K562 (cell line): ENCODE results near the gene GABBR1. TPM values are rescaled to one million over a fixed set of nuclear protein-coding genes. Genes with fewer than 3 reads are reported as not detected.
A peak's percentile ranks its signal among the peaks of the same experiment; 100 is the strongest.

Source experiments
- ATAC-seq: fragments of 200-7000 bp; cut with Tn5 transposase; 3 replicates; pipeline ENCODE4 v1.9.1; 2020; ENCODE audit warnings: moderate library complexity
- BruUV-seq: library from RNA; stranded (reverse); fragments of 400-500 nt; replicated peaks from 2 replicates; lab custom pipeline; 2021; lab: Mats Ljungman, UMichigan
- CTCF ChIA-PET: fragments of 300-600 bp; formaldehyde crosslinking; extraction: SDS; loops from one replicate; lab custom pipeline; 2021; ENCODE audit warnings: low intra/inter-chr PET ratio; lab: Yijun Ruan, JAX
- POLR2A ChIA-PET: fragments of 300-600, 350-650 bp; sonication (Branson Sonifier 250); formaldehyde crosslinking; extraction: SDS; loops from one replicate; lab custom pipeline; 2021; ENCODE audit warnings: antibody characterized with exemption, inconsistent platforms; lab: Yijun Ruan, JAX
- DNase-seq, 4 experiments: peaks; one replicate each; pipeline versions ENCODE4 v3.0.0 to v3.0.0-alpha.2; 2011 to 2018; ENCODE audit warnings: low spot score in 3 of 4, mixed read lengths in 3 of 4; ENCODE audit errors: extremely low read depth in 1 of 4
- FAIRE-seq: peaks from 2 replicates; lab custom pipeline; 2011; peaks lifted over from hg19 to GRCh38; lab: Jason Lieb, UNC
- H2AFZ ChIP-seq: 2 replicates; pipeline ENCODE4 v1.6.0; 2011; ENCODE audit warnings: low read depth, low read length, control low read depth, inconsistent platforms
- H3K27ac ChIP-seq: fragments of 200-600 bp; 3 replicates; pipeline ENCODE4 v1.8.0; 2011; ENCODE audit warnings: low read depth, mild to moderate bottlenecking, control low read depth, inconsistent platforms, low read length, moderate library complexity, mixed read lengths; ENCODE audit errors: extremely low read depth
- H3K27me3 ChIP-seq, 2 experiments: fragments of 300-600 bp in 1 of 2; 2 replicates in 1 of 2; 3 replicates in 1 of 2; pipeline versions ENCODE4 v1.6.0 to v1.8.0; 2011; ENCODE audit warnings: inconsistent platforms in 2 of 2, low read length in 2 of 2, mild to moderate bottlenecking in 1 of 2, mixed read lengths in 1 of 2, moderate library complexity in 1 of 2; ENCODE audit not compliant: control insufficient read depth in 2 of 2, insufficient read depth in 2 of 2
- H3K36me3 ChIP-seq: fragments of 300-600 bp; 3 replicates; pipeline ENCODE4 v1.8.0; 2011; ENCODE audit warnings: mild to moderate bottlenecking, low read length, inconsistent platforms; ENCODE audit not compliant: control insufficient read depth, insufficient read depth
- H3K4me1 ChIP-seq, 2 experiments: fragments of 200-600 bp in 1 of 2; replicated peaks in 1 of 2; 2 replicates in 1 of 2; 3 replicates in 1 of 2; pipeline versions ENCODE4 v1.5.1 to v1.8.0; 2011; ENCODE audit warnings: inconsistent platforms in 2 of 2, low read length in 2 of 2, mild to moderate bottlenecking in 1 of 2, mixed read lengths in 1 of 2, moderate library complexity in 1 of 2; ENCODE audit not compliant: control insufficient read depth in 2 of 2, insufficient read depth in 2 of 2
- H3K4me2 ChIP-seq: 2 replicates; pipeline ENCODE4 v1.6.1; 2011; ENCODE audit warnings: low read length, control low read depth, inconsistent platforms, mixed read lengths; ENCODE audit not compliant: insufficient read depth
- H3K4me3 ChIP-seq: fragments of 200-600 bp; sonication (generic), shearing (Covaris generic); 2 replicates; pipeline ENCODE4 v1.5.1; 2016; ENCODE audit warnings: control low read depth, inconsistent platforms
- H3K79me2 ChIP-seq: fragments of 200-600 bp; 3 replicates; pipeline ENCODE4 v1.8.0; 2011; ENCODE audit warnings: low read length, inconsistent platforms; ENCODE audit not compliant: control insufficient read depth, insufficient read depth
- H3K9ac ChIP-seq, 2 experiments: 2 replicates each; pipeline versions ENCODE4 v1.6.0 to v1.6.1; 2011; ENCODE audit warnings: low read depth in 2 of 2, low read length in 2 of 2, control low read depth in 1 of 2, inconsistent platforms in 1 of 2, mild to moderate bottlenecking in 1 of 2, mixed read lengths in 1 of 2; ENCODE audit not compliant: insufficient read depth in 1 of 2
- H3K9me1 ChIP-seq: one replicate; pipeline ENCODE4 v1.6.0; 2011; ENCODE audit warnings: inconsistent platforms, mild to moderate bottlenecking, low read length, moderate library complexity; ENCODE audit not compliant: control insufficient read depth, insufficient read depth
- H3K9me3 ChIP-seq: replicated peaks from 2 replicates; pipeline ENCODE4 v1.5.1; 2011; ENCODE audit warnings: low read depth, low read length, inconsistent platforms; ENCODE audit not compliant: control insufficient read depth, insufficient read depth
- H4K20me1 ChIP-seq: replicated peaks from 2 replicates; pipeline ENCODE4 v1.6.1; 2011; ENCODE audit warnings: low read length, inconsistent platforms, mixed read lengths; ENCODE audit not compliant: control insufficient read depth, insufficient read depth
- HMG20B ChIP-seq: fragments of 250-450 bp; sonication (Bioruptor Pico); IDR thresholded peaks from 2 replicates; pipeline ENCODE4 v1.5.0; 2021; ENCODE audit warnings: mild to moderate bottlenecking
- NFXL1 ChIP-seq: fragments of 450-650 bp; formaldehyde crosslinking; IDR thresholded peaks from 2 replicates; pipeline ENCODE4 v1.4.0; 2021; ENCODE audit warnings: mild to moderate bottlenecking
- SIN3B ChIP-seq: fragments of 450-650 bp; IDR thresholded peaks from 2 replicates; pipeline ENCODE4 v1.6.1; 2017; ENCODE audit warnings: low read depth, mild to moderate bottlenecking, moderate library complexity
- ZNF146 ChIP-seq: IDR thresholded peaks from one replicate; pipeline ENCODE4 v1.6.1; 2018; ENCODE audit warnings: missing compliant biosample characterization; ENCODE audit not compliant: unreplicated experiment
- ZNF184 ChIP-seq: sonication (generic); formaldehyde crosslinking; IDR thresholded peaks from 2 replicates; pipeline ENCODE4 v1.5.0; 2020; ENCODE audit warnings: missing genetic modification reagents
- WGBS: fragments of 100-300 bp; shearing (Covaris generic); methylation state at CpG from one replicate; pipeline ENCODE4 v1.1.6; 2016; ENCODE audit warnings: low coverage, mixed read lengths; ENCODE audit not compliant: insufficient coverage; ENCODE audit errors: missing lambda C conversion rate; 5-methylcytosine and 5-hydroxymethylcytosine counted together
- in situ Hi-C: fragments of 300-500 bp; cut with MboI; formaldehyde crosslinking; loops from 4 replicates; pipeline ENCODE4 v1.15.0; 2018; ENCODE audit warnings: inconsistent platforms, mixed read lengths
- intact Hi-C: fragments of 100-400 bp; cut with micrococcal nuclease; formaldehyde crosslinking; loops from 2 replicates; pipeline ENCODE4 v1.14.2; 2022
- polyA plus RNA-seq, 8 experiments: library from polyadenylated mRNA; depleted of rRNA in 4 of 8; stranded (reverse) in 5 of 8; unstranded in 3 of 8; fragments of >200 nt; fragmentation: Nextera tagmentation in 2 of 8; fragmentation: Illumina TruSeq in 1 of 8; extraction: Ambion mirVana in 2 of 8; extraction: Trizol in 1 of 8; gene quantifications; 2 replicates each; pipeline versions ENCODE4 v1.2.1 to v1.2.3, GENCODE V29; 2011 to 2014; ENCODE audit warnings: inconsistent platforms in 1 of 8, missing spikeins in 1 of 8
- total RNA-seq, 7 experiments: library from RNA; depleted of rRNA in 6 of 7; stranded (reverse); fragments of >200 nt in 6 of 7; fragmentation: Illumina TruSeq in 2 of 7; extraction: Trizol in 2 of 7; gene quantifications; 2 replicates each; pipeline versions ENCODE4 v1.2.1 to v1.2.3, GENCODE V29; 2011 to 2021; ENCODE audit warnings: low replicate concordance in 1 of 7
- TF ChIP-seq, protein P1 (sequence below): IDR thresholded peaks from 2 replicates; pipeline ENCODE4 v1.6.1; 2016; ENCODE audit warnings: missing genetic modification characterization, missing compliant biosample characterization
- TF ChIP-seq, protein P2 (sequence below): fragments of 450-650 bp; formaldehyde crosslinking; IDR thresholded peaks from 2 replicates; pipeline ENCODE4 v1.4.0; 2022; ENCODE audit warnings: mild to moderate bottlenecking, moderate library complexity

Gene GABBR1
- total and polyA plus RNA-seq, 9 of the 15 experiments (the other 6 are each of a cell fraction or from before 2014, with no cell fraction given) = 2.2 to 48.3 (median 20.8) TPM

GRCh38 chr6:29674008-29674407 is 41.0 kb upstream of the GABBR1 start:
- FAIRE-seq (no peak), DNase-seq (no peak), ATAC-seq (no peak)
- Histone ChIP-seq H3K4me2 (no peak overlapping the region), H3K79me2 (no peaks in the 10 kb centered on the region), H2AFZ (no peak overlapping the region), H3K9me3 (no peaks in the 10 kb centered on the region), H3K4me1 (no peaks in the 10 kb centered on the region), H3K27ac (no peak overlapping the region), H3K4me3 (no peak overlapping the region), H3K27me3 (peaks cover 24 to 43% of the 10 kb centered on the region in 2 experiments; a peak in 4 of 5 replicates), H3K9ac (no peak overlapping the region), H3K9me1 (no peaks in the 10 kb centered on the region), H4K20me1 (0 out of 2 replicates have a peak, but pooled peaks cover 3% of the 10 kb centered on the region), H3K36me3 (no peaks in the 10 kb centered on the region)
- intact Hi-C loops = no loop called here
- BruUV-seq = no TSS peak
- ChIA-PET CTCF (no interaction called here), POLR2A (interaction anchor here (1.5 kb wide), 1 partner anchor 10 kb away, joined by 3 read pairs; no protein-coding TSS in a partner anchor)
- TF ChIP-seq HMG20B (CRISPR knock-in tag) (no peak), SIN3B (no peak), NFXL1 (CRISPR knock-in tag) (no peak), ZNF146 (CRISPR knock-in tag) (no peak), ZNF184 (CRISPR knock-in tag) (no peak)
- TF ChIP-seq, protein P1, sequence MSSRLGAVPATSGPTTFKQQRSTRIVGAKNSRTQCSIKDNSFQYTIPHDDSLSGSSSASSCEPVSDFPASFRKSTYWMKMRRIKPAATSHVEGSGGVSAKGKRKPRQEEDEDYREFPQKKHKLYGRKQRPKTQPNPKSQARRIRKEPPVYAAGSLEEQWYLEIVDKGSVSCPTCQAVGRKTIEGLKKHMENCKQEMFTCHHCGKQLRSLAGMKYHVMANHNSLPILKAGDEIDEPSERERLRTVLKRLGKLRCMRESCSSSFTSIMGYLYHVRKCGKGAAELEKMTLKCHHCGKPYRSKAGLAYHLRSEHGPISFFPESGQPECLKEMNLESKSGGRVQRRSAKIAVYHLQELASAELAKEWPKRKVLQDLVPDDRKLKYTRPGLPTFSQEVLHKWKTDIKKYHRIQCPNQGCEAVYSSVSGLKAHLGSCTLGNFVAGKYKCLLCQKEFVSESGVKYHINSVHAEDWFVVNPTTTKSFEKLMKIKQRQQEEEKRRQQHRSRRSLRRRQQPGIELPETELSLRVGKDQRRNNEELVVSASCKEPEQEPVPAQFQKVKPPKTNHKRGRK (tag) = peak; percentile 71
- TF ChIP-seq, protein P2, sequence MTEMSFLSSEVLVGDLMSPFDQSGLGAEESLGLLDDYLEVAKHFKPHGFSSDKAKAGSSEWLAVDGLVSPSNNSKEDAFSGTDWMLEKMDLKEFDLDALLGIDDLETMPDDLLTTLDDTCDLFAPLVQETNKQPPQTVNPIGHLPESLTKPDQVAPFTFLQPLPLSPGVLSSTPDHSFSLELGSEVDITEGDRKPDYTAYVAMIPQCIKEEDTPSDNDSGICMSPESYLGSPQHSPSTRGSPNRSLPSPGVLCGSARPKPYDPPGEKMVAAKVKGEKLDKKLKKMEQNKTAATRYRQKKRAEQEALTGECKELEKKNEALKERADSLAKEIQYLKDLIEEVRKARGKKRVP (CRISPR knock-in tag) = no peak
- in situ Hi-C loops = no loop called here
- 3% methylated on average over 5 of the region's 5 CpGs for whole genome bisulfite sequencing
